ENCODE data around the gene EPHA4. TPM values are rescaled to one million over a fixed set of nuclear protein-coding genes. Genes with fewer than 3 reads are reported as not detected.

Gene EPHA4
- total RNA-seq, 5 donors from 2014 or later (not counting 1 experiment from before 2014, with no cell fraction given) = 47.2 to 93.9 (median 58.0) TPM

DNA sequence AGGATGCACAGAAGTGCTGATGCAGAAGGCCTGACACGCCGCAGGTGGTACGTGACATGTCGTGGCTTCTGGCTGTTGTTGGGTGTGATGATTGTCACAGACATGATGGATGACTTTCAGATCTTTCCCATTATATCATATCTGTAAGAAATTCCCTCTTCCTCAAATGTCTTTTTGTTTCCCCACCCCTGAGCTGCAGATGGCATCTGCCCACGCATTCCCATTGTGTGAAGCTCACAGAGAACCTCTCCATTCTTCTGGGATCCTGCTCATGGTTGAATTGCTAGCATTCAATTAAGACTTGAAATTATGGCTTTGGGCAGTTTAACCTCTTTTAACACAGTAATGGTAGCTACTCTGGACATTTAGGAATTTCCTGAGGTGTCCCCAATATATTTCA is 28.3 kb upstream of the EPHA4 start:
- Histone ChIP-seq H3K27me3 (replicated peaks in 1 of 2; ENCODE audit: control insufficient read depth in 2 of 2, extremely low read depth in 1 of 2, insufficient read depth in 2 of 2, low read length in 1 of 2) (peaks cover 0 to 8% of the 10 kb centered on the region in 2 experiments), H3K9me3 (no peaks in the 10 kb centered on the region), H3K36me3 (ENCODE audit: control insufficient read depth in 2 of 2, extremely low read depth in 1 of 2, insufficient read depth in 1 of 2, low read length in 1 of 2) (no peaks in the 10 kb centered on the region), H3K4me3 (ENCODE audit: control insufficient read depth in 1 of 2, extremely low read depth in 1 of 2, low read length in 1 of 2) (no peak overlapping the region), H3K4me1 (ENCODE audit: control insufficient read depth in 1 of 2, extremely low read depth in 1 of 2, insufficient read depth in 2 of 2, low read length in 2 of 2) (no peaks in the 10 kb centered on the region), H3K27ac (ENCODE audit: low read length) (no peak overlapping the region)
- H3K27ac Mint-ChIP-seq = no peak overlapping the region
- ATAC-seq (replicated peaks in 1 of 4) (no peak), DNase-seq (no peak)
- H3K4me1 Mint-ChIP-seq = no peaks in the 10 kb centered on the region
- ChIA-PET CTCF (interaction anchor here (0.6 kb wide), 2 partner anchors 23 to 163 kb away, joined by 3 read pairs; no protein-coding TSS in a partner anchor), POLR2A (no interaction called here)
- H3K27me3 Mint-ChIP-seq = peaks cover 9 to 11% of the 10 kb centered on the region in 2 donors
- no peaks in the 10 kb centered on the region for H3K36me3 Mint-ChIP-seq
- no CpG with 5 or more reads among the region's 5 CpGs for WGBS (ENCODE audit: insufficient coverage)
- no peaks in the 10 kb centered on the region for H3K9me3 Mint-ChIP-seq
- no peak overlapping the region for H3K4me3 Mint-ChIP-seq

GRCh38 chr2:221596192-221596591 is 24.1 kb upstream of the EPHA4 start:
- Mint-ChIP-seq H3K4me3 (no peak overlapping the region), H3K27ac (no peak overlapping the region), H3K36me3 (no peaks in the 10 kb centered on the region), H3K9me3 (no peaks in the 10 kb centered on the region), H3K4me1 (no peaks in the 10 kb centered on the region), H3K27me3 (peaks cover 5 to 11% of the 10 kb centered on the region in 2 donors)
- no peak for DNase-seq
- Histone ChIP-seq H3K4me3 (ENCODE audit: control insufficient read depth in 1 of 2, extremely low read depth in 1 of 2, low read length in 1 of 2) (no peak overlapping the region), H3K36me3 (ENCODE audit: control insufficient read depth in 2 of 2, extremely low read depth in 1 of 2, insufficient read depth in 1 of 2, low read length in 1 of 2) (no peaks in the 10 kb centered on the region), H3K27ac (ENCODE audit: low read length) (no peak overlapping the region), H3K27me3 (replicated peaks in 1 of 2; ENCODE audit: control insufficient read depth in 2 of 2, extremely low read depth in 1 of 2, insufficient read depth in 2 of 2, low read length in 1 of 2) (peaks cover 0 to 21% of the 10 kb centered on the region in 2 experiments), H3K4me1 (ENCODE audit: control insufficient read depth in 1 of 2, extremely low read depth in 1 of 2, insufficient read depth in 2 of 2, low read length in 2 of 2) (no peaks in the 10 kb centered on the region), H3K9me3 (no peaks in the 10 kb centered on the region)
- no peak for ATAC-seq (replicated peaks in 1 of 4)
- POLR2A ChIA-PET = no interaction called here
- no CpG with 5 or more reads among the region's 3 CpGs for WGBS (ENCODE audit: insufficient coverage)
- CTCF ChIA-PET = no interaction called here

GRCh38 chr2:221590861-221591365 is 18.8 kb upstream of the EPHA4 start:
- peaks cover 17 to 18% of the 10 kb centered on the region in 2 donors for H3K27me3 Mint-ChIP-seq
- no peaks in the 10 kb centered on the region for H3K4me1 Mint-ChIP-seq
- no peak overlapping the region for H3K4me3 Mint-ChIP-seq
- DNase-seq = no peak
- WGBS (ENCODE audit: insufficient coverage) = 76% methylated on average over 2 of the region's 4 CpGs
- no peaks in the 10 kb centered on the region for H3K9me3 Mint-ChIP-seq
- no peaks in the 10 kb centered on the region for H3K36me3 ChIP-seq (ENCODE audit: control insufficient read depth in 2 of 2, extremely low read depth in 1 of 2, insufficient read depth in 1 of 2, low read length in 1 of 2)
- H3K27ac ChIP-seq (ENCODE audit: low read length) = no peak overlapping the region
- ChIA-PET CTCF (interaction anchor here in 1 of 2 donors (0.6 kb wide), 1 partner anchor 799 kb away, joined by 3 read pairs; no protein-coding TSS in a partner anchor), POLR2A (no interaction called here)
- peaks cover 0 to 14% of the 10 kb centered on the region in 2 experiments for H3K27me3 ChIP-seq (replicated peaks in 1 of 2; ENCODE audit: control insufficient read depth in 2 of 2, extremely low read depth in 1 of 2, insufficient read depth in 2 of 2, low read length in 1 of 2)
- no peaks in the 10 kb centered on the region for H3K9me3 ChIP-seq
- H3K27ac Mint-ChIP-seq = no peak overlapping the region
- ATAC-seq (replicated peaks in 1 of 4) = no peak
- no peaks in the 10 kb centered on the region for H3K36me3 Mint-ChIP-seq
- H3K4me3 ChIP-seq (ENCODE audit: control insufficient read depth in 1 of 2, extremely low read depth in 1 of 2, low read length in 1 of 2) = no peak overlapping the region
- H3K4me1 ChIP-seq (ENCODE audit: control insufficient read depth in 1 of 2, extremely low read depth in 1 of 2, insufficient read depth in 2 of 2, low read length in 2 of 2) = no peaks in the 10 kb centered on the region

GRCh38 chr2:221589696-221590095 is 17.6 kb upstream of the EPHA4 start:
- WGBS (ENCODE audit: insufficient coverage) = 0% methylated on average over 1 of the region's 4 CpGs
- DNase-seq (no peak), ATAC-seq (replicated peaks in 1 of 4) (no peak)
- no peak overlapping the region for H3K4me3 ChIP-seq (ENCODE audit: control insufficient read depth in 1 of 2, extremely low read depth in 1 of 2, low read length in 1 of 2)
- no peak overlapping the region for H3K27ac ChIP-seq (ENCODE audit: low read length)
- H3K9me3 ChIP-seq = no peaks in the 10 kb centered on the region
- Mint-ChIP-seq H3K27ac (peak overlapping the region in 1 of 2 donors; percentile 23), H3K4me1 (no peaks in the 10 kb centered on the region), H3K9me3 (no peaks in the 10 kb centered on the region), H3K27me3 (peaks cover 17 to 27% of the 10 kb centered on the region in 2 donors), H3K4me3 (no peak overlapping the region), H3K36me3 (no peaks in the 10 kb centered on the region)
- POLR2A ChIA-PET = no interaction called here
- H3K36me3 ChIP-seq (ENCODE audit: control insufficient read depth in 2 of 2, extremely low read depth in 1 of 2, insufficient read depth in 1 of 2, low read length in 1 of 2) = no peaks in the 10 kb centered on the region
- peaks cover 0 to 8% of the 10 kb centered on the region in 2 experiments for H3K27me3 ChIP-seq (replicated peaks in 1 of 2; ENCODE audit: control insufficient read depth in 2 of 2, extremely low read depth in 1 of 2, insufficient read depth in 2 of 2, low read length in 1 of 2)
- no peaks in the 10 kb centered on the region for H3K4me1 ChIP-seq (ENCODE audit: control insufficient read depth in 1 of 2, extremely low read depth in 1 of 2, insufficient read depth in 2 of 2, low read length in 2 of 2)
- CTCF ChIA-PET = no interaction called here

- no CpG with 5 or more reads among the region's 10 CpGs for WGBS (ENCODE audit: insufficient coverage)
- H3K9me3 Mint-ChIP-seq = no peaks in the 10 kb centered on the region
- H3K4me3 ChIP-seq (ENCODE audit: control insufficient read depth in 1 of 2, extremely low read depth in 1 of 2, low read length in 1 of 2) = no peak overlapping the region
- DNase-seq (no peak), ATAC-seq (replicated peaks in 1 of 4) (no peak)
- no peaks in the 10 kb centered on the region for H3K9me3 ChIP-seq
- H3K27me3 Mint-ChIP-seq = peaks cover 25 to 32% of the 10 kb centered on the region in 2 donors
- no peak overlapping the region for H3K4me3 Mint-ChIP-seq
- H3K27ac Mint-ChIP-seq = no peak overlapping the region
- no peaks in the 10 kb centered on the region for H3K36me3 ChIP-seq (ENCODE audit: control insufficient read depth in 2 of 2, extremely low read depth in 1 of 2, insufficient read depth in 1 of 2, low read length in 1 of 2)
- peaks cover 0 to 6% of the 10 kb centered on the region in 2 experiments for H3K27me3 ChIP-seq (replicated peaks in 1 of 2; ENCODE audit: control insufficient read depth in 2 of 2, extremely low read depth in 1 of 2, insufficient read depth in 2 of 2, low read length in 1 of 2)
- ChIA-PET POLR2A (interaction anchor here in 1 of 2 donors (0.7 kb wide), 1 partner anchor 929 kb away, joined by 7 read pairs; no protein-coding TSS in a partner anchor), CTCF (no interaction called here)
- no peak overlapping the region for H3K27ac ChIP-seq (ENCODE audit: low read length)
- no peaks in the 10 kb centered on the region for H3K36me3 Mint-ChIP-seq
- no peaks in the 10 kb centered on the region for H3K4me1 Mint-ChIP-seq
- no peaks in the 10 kb centered on the region for H3K4me1 ChIP-seq (ENCODE audit: control insufficient read depth in 1 of 2, extremely low read depth in 1 of 2, insufficient read depth in 2 of 2, low read length in 2 of 2)
Measured at GRCh38 chr2:221588306-221588985, 16.3 kb upstream of the EPHA4 start.

GRCh38 chr2:221581986-221582385 is 9.9 kb upstream of the EPHA4 start:
- Histone ChIP-seq H3K36me3 (ENCODE audit: control insufficient read depth in 2 of 2, extremely low read depth in 1 of 2, insufficient read depth in 1 of 2, low read length in 1 of 2) (no peaks in the 10 kb centered on the region), H3K9me3 (no peaks in the 10 kb centered on the region), H3K27me3 (replicated peaks in 1 of 2; ENCODE audit: control insufficient read depth in 2 of 2, extremely low read depth in 1 of 2, insufficient read depth in 2 of 2, low read length in 1 of 2) (peaks cover 0 to 11% of the 10 kb centered on the region in 2 experiments), H3K27ac (ENCODE audit: low read length) (no peak overlapping the region), H3K4me1 (ENCODE audit: control insufficient read depth in 1 of 2, extremely low read depth in 1 of 2, insufficient read depth in 2 of 2, low read length in 2 of 2) (no peaks in the 10 kb centered on the region), H3K4me3 (ENCODE audit: control insufficient read depth in 1 of 2, extremely low read depth in 1 of 2, low read length in 1 of 2) (no peak overlapping the region)
- Mint-ChIP-seq H3K4me1 (no peaks in the 10 kb centered on the region), H3K27me3 (peaks cover 38 to 49% of the 10 kb centered on the region in 2 donors), H3K27ac (no peak overlapping the region), H3K9me3 (no peaks in the 10 kb centered on the region), H3K4me3 (no peak overlapping the region), H3K36me3 (no peaks in the 10 kb centered on the region)
- no CpG with 5 or more reads among the region's 1 CpG for WGBS (ENCODE audit: insufficient coverage)
- ATAC-seq (replicated peaks in 1 of 4) (no peak), DNase-seq (no peak)
- CTCF ChIA-PET = interaction anchor here in 1 of 2 donors (1.2 kb wide), 1 partner anchor 9 kb away, joined by 5 read pairs; no protein-coding TSS in a partner anchor
- POLR2A ChIA-PET = interaction anchor here in 1 of 2 donors (0.7 kb wide), 1 partner anchor 513 kb away, joined by 3 read pairs; no protein-coding TSS in a partner anchor
